Measurements from ENCODE around the gene ADM2.

ADM2 gene

GRCh38 chr22:50445880-50446707 lies 35.2 kb upstream of the ADM2 start:
- DNase-seq, result no peak

- DNase-seq, result no peak
These were observed 34.4 kb upstream of the ADM2 start for GRCh38 chr22:50446708-50447575.

GRCh38 chr22:50447576-50448551 lies 33.5 kb upstream of the ADM2 start:
- no peak for DNase-seq

DNA sequence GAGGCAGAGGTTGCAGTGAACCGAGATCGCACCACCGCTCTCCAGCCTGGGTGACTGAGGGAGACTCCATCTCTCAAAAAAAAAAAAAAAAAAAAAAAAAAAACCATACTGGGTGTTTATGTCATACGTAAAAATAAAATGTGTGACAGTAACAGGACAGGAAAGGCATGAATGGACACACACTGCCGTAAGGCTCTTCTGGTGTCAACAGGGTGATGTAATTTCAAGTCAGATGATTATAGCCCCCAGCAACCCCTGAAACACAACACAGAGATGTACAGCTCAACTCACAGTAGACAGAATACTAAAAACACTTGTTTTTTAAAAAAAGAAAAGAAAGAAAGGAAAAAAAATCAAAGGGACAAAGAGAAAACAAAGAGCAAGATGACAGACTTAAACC lies 28.7 kb upstream of the ADM2 start:
- no peak for DNase-seq

DNA sequence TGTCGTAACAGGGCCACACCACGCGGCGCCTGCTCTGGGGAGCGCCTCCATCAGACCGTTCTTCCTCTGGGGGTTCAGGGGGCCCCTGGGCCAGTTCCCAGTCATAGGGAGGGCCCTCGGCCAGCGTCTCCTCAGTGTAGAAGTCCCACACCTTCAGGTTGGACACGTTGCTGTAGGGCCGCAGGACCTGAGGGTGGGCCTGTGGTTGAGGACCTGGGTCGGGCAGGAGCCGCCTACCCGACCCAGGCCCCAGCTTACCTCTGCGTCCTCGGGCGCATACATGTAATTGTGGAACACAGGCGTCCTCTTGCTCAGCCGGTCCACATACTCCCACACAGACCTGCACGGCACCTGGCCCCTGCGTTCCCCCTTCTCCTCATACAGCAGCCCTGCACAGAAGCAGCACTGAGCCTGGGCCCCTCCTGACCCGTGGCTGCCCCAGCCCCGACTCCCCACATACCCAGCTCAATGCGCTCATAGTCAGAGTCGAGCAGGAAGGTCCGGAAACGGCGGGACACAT lies 26.7 kb upstream of the ADM2 start:
- no peak for DNase-seq

GRCh38 chr22:50455201-50455600 lies 26.1 kb upstream of the ADM2 start:
- no peak for DNase-seq

DNA sequence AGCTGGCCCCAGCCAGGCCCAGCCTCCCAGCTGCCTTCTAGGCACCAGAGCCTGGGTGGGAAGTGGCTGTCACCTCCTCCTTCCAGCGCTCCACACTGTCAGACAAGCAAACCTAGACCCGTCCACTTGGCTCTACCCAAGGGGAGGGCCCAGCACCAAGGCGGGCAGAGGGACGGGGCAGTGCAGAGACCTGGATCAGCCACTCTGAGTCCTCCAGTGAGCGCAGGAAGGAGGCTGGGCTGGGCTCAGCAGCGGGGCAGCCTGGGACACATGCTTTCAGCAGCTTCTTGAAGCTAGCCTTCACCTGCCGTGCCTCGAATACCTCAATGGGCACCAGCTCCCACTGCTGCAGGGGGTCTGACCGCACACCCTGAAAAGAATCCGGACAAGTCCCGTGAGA lies 25.3 kb upstream of the ADM2 start:
- DNase-seq, result no peak

GRCh38 chr22:50456466-50457234 lies 24.7 kb upstream of the ADM2 start:
- DNase-seq, result no peak

DNA sequence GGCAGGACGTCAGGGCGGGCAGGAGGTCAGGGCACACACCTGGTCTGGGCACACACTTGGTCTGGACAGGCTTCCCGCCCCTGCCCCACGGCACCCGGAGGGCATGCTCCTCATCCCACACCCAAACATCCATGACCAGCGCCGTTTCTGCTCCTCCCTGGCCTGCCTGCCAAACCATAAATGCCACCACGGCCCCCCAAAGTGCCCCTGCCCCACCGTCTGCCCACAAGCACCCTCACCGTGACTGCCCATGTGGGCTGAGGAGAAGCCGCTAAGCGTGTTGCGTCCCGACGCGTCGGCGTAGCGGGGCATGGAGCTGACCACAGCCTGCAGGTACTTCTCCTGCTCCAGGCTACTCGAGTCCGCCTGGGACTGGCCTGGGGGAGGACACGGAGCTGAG lies 22.3 kb upstream of the ADM2 start:
- no peak for DNase-seq

GRCh38 chr22:50459496-50460140 lies 21.7 kb upstream of the ADM2 start:
- DNase-seq, result no peak

- no peak for DNase-seq
These were observed 20.4 kb upstream of the ADM2 start for GRCh38 chr22:50460938-50461337.

- DNase-seq, result no peak
These were observed 19.8 kb upstream of the ADM2 start for GRCh38 chr22:50461536-50461935.

- no peak for DNase-seq
These were observed 19.3 kb upstream of the ADM2 start for GRCh38 chr22:50461979-50462540.

DNA sequence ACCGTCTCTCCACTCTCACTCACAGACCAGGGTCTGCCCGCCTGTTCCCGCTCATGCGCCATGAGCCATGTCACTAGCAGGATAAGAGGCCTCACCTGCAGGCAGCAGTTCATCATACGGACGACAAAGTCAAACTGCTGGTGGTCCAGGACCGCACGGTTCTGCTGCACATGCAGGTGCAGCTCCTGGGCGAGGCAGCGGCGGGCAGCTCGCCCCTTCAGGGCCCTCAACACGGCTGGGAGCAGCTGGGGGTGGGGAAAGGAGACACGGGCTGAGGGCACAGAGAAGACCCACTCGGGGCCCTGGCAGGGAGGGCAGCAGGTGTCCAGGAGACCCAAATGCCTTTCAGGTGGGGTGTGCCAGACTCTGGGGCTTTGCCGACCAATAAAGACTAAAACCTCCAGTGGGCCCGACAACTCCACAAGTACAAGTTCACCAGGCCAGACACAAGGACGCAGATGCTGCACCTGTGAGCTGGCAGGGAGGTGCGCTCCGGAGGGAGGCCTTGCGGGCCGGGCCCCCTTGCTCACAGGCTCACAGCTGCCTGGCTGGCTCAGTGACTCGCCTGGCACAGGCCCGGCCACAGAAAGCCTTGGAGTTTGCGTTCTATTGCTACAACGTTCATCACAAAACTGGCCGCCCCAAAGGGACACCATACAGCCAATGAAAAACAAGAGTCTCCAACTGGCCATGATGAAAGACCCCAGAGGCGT lies 18.0 kb upstream of the ADM2 start:
- DNase-seq, result no peak

DNA sequence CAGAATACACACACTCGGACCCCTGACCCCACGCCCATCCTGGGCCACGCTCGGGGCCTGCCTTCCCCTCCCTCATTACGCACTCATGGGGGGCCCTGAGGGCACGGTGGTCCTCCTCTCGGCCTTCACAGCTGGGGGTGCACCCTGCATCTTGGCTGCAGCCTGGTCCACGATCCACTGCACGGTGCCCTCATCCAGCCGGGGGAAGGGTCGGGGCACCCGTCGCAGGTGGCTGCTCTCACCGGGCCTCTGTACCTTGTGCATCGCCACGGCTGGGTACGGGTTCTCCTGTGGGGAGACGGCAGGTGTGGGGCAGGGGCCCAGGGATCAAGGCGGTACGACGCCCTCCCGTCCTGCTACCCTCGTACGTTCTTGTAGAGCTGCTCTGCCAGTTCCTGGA lies 16.9 kb upstream of the ADM2 start:
- DNase-seq, result no peak

- DNase-seq, result no peak
These were observed 16.0 kb upstream of the ADM2 start for GRCh38 chr22:50465066-50465930.

DNA sequence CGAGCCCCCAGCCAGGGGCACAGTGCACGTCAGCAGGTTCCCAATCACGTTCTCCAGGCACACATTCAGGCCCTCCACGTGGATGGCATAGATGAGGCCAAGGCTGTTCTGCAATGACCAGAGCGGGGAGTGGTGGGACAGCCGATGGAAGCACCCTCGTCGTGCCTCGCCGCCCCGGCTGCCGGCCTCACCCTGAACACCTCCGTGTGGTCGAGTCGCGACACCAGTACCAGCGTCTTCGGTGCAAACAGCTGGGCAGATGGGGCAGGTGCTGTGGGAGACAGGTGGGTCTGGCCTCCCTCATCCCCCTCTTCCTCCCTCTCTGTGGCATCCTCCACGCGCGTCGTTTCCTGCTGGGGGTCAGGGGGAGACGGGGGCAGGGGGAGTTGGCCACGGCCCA lies 14.0 kb upstream of the ADM2 start:
- no peak for DNase-seq

DNA sequence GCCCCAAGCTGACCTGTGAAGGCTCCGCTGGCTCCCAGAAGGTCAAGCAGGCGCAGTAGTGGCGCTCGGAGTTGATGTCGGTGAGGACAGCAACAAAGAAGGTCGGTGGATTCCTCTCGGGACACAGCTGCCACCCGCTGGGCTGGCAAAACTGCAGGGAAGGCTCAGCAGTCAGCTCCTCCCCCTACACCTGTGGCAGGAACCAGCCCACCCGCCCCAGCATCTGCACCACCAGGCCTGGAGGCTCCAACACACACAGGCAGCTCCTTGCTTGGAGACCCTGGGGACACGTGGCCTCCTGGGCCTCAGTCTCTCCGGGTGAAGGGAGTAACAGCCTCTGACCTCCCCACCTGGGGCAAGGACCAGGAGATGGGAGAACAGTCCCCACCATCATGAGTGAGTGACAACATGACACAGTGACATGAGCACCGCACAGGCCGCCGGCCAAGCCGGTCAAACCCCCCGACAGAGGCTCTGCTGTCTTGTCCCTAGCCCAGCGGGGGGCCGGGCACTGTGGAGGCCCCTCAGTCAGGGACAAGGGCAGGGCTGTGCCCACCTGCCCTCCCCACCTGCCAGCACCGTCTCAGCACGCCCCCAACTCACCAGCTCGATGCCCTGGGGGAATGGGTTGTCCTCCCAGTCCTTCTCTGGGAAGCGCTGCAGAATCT lies 13.4 kb upstream of the ADM2 start:
- no peak for DNase-seq

- DNase-seq, result no peak
These were observed 12.7 kb upstream of the ADM2 start for GRCh38 chr22:50468626-50469025.

All from stimulated activated CD4-positive, alpha-beta T cell treated with anti-CD3 and anti-CD28 coated beads, Interleukin-15, amount 100 ng/mL, for 24 hours (primary cell).